ENCODE data around the gene CATSPERB. TPM values are rescaled to one million over a fixed set of nuclear protein-coding genes. Genes with fewer than 3 reads are reported as not detected.

Gene CATSPERB
- polyA plus RNA-seq, 1 experiment = not detected

DNA sequence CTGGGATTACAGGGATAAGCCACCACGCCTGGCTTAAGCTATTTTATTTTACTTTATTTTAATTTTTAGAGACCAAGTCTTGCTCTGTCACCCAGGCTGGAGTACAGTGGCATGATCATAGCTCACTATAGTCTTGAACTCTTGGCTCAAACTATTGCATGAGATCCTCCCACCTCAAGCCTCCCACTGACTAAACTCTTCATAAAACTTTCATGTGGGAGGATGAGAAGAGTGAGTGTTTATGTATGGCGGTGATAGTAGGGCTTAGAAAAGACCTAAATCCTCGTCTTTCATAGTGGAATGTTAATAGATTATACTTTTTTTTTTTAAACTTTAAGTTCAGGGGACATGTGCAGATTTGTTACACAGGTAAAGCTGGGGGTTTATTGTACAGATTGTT, 198.3 kb downstream of the CATSPERB start:
- no peak for TF ChIP-seq CTCF (IDR thresholded peaks at IDR 0.05; ENCODE audit: low read depth, low read length)
- Histone ChIP-seq H3K27ac (ENCODE audit: low read depth, low read length) (no peak overlapping the region), H3K9me3 (ENCODE audit: control insufficient read depth, insufficient read depth, low read length) (no peaks in the 10 kb centered on the region), H3K27me3 (ENCODE audit: control insufficient read depth, insufficient read depth, low read length) (no peaks in the 10 kb centered on the region), H3K4me3 (ENCODE audit: low read depth, low read length) (no peak overlapping the region)
- ChIA-PET POLR2A (no interaction called here), CTCF (no interaction called here)
- DNase-seq (ENCODE audit: low read depth, low spot score) = no peak

Small RNAs within 50 kb of the gene (small RNA-seq; reads per million reads assigned to genes)
- gene AL133373.1 (ENCODE audit: insufficient read length, low read depth) (not detected), gene POLR3GP1 (ENCODE audit: insufficient read length, low read depth) (not detected), gene RF00012 (ENCODE audit: insufficient read length, low read depth) (not detected)

Other genes with a start within 250 kb of the CATSPERB start
- 42.4 and 46.9 TPM in 2 replicates for gene PPP4R3A, start 221.8 kb downstream of the CATSPERB start, polyA plus RNA-seq (2011; rRNA removed)
- gene TC2N, start 135.4 kb upstream of the CATSPERB start, polyA plus RNA-seq (2011; rRNA removed) = 0.10 and 0.14 TPM in 2 replicates
- gene FBLN5, start 215.6 kb upstream of the CATSPERB start, polyA plus RNA-seq (2011; rRNA removed) = 116 and 176 TPM in 2 replicates